NT2/D1 (cell line): ENCODE measurements around the gene KIAA0232.

ENCODE experiments used
- SUZ12 ChIP-seq: IDR thresholded peaks from 2 replicates; pipeline ENCODE4 v1.6.1; 2011; ENCODE audit not compliant: insufficient read length, insufficient read depth; ENCODE audit errors: extremely low read depth
- YY1 ChIP-seq: IDR thresholded peaks from 2 replicates; pipeline ENCODE4 v1.6.1; 2011; ENCODE audit not compliant: insufficient read length, insufficient read depth
- ZNF274 ChIP-seq: IDR thresholded peaks from 2 replicates; pipeline ENCODE4 v1.6.1; 2011; ENCODE audit warnings: mild to moderate bottlenecking, low read depth, low read length

- TF ChIP-seq YY1 (no peak), SUZ12 (no peak), ZNF274 (no peak)
Measured at GRCh38 chr4:6767748-6768538, 14.6 kb upstream of the KIAA0232 start.
